ENCODE measurements around the gene LSR.
A peak's percentile ranks its signal among the peaks of the same experiment; 100 is the strongest.
"Not testable (repeated sequence)": the region's sequence is repeated elsewhere in the genome, so short reads cannot be mapped to it uniquely, and the experiment has no call there.

LSR gene

GRCh38 chr19:35229601-35230000, 19.2 kb upstream of the LSR start:
- H3K27ac ChIP-seq (ENCODE audit: low read length), result no peak overlapping the region
- H3K9me3 ChIP-seq (ENCODE audit: control insufficient read depth in 2 of 2, low read length in 2 of 2), result peaks cover 0 to under 1% of the 10 kb centered on the region in 2 donors
- H3K9ac ChIP-seq (ENCODE audit: low read length in 2 of 2), result no peak overlapping the region
- peaks cover 3 to 19% of the 10 kb centered on the region in 2 donors for H3K27me3 ChIP-seq (ENCODE audit: control insufficient read depth in 1 of 2, insufficient read depth in 2 of 2, low read length in 2 of 2)
- no peaks in the 10 kb centered on the region for H3K4me1 ChIP-seq (ENCODE audit: control insufficient read depth, insufficient read depth, low read length)
- H3K4me3 ChIP-seq (ENCODE audit: low read length in 2 of 2), result no peak overlapping the region
- no peaks in the 10 kb centered on the region for H3K36me3 ChIP-seq (ENCODE audit: control insufficient read depth in 2 of 2, insufficient read depth in 2 of 2, low read length in 2 of 2)

- Histone ChIP-seq H3K9ac (ENCODE audit: low read length in 2 of 2) (no peak overlapping the region), H3K36me3 (ENCODE audit: control insufficient read depth in 2 of 2, insufficient read depth in 2 of 2, low read length in 2 of 2) (no peaks in the 10 kb centered on the region)
Measured at GRCh38 chr19:35231956-35232645, 16.7 kb upstream of the LSR start.

DNA sequence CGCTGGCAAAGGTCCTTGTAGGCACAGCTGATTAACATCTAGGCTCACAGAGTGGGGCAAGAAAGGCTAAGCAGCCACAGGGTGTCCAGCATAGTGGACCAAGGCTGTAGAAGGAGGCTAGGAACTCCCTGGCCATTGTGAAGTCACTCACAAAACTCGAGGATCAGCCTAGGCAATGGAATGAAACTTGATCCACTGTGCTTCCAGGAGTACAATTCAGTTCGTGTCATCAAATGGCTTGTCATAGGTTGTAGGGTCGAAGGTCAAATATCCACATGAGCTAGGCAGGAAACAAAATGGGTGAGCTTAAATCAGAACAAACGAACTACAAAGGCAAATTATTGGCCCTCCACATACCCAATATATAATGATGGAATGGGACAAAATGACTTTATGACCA, 15.9 kb upstream of the LSR start:
- Histone ChIP-seq H3K27ac (ENCODE audit: low read length) (no peak overlapping the region), H3K36me3 (ENCODE audit: control insufficient read depth in 2 of 2, insufficient read depth in 2 of 2, low read length in 2 of 2) (no peaks in the 10 kb centered on the region), H3K27me3 (ENCODE audit: control insufficient read depth in 1 of 2, insufficient read depth in 2 of 2, low read length in 2 of 2) (peaks cover 3 to 7% of the 10 kb centered on the region in 2 donors), H3K9ac (ENCODE audit: low read length in 2 of 2) (no peak overlapping the region), H3K4me3 (ENCODE audit: low read length in 2 of 2) (no peak overlapping the region), H3K4me1 (ENCODE audit: control insufficient read depth, insufficient read depth, low read length) (no peaks in the 10 kb centered on the region), H3K9me3 (ENCODE audit: control insufficient read depth in 2 of 2, low read length in 2 of 2) (peaks cover 2% of the 10 kb centered on the region in 2 donors)

More at GRCh38 chr19:35231956-35232645, 16.7 kb upstream of the LSR start:
- no peaks in the 10 kb centered on the region for H3K4me1 ChIP-seq (ENCODE audit: control insufficient read depth, insufficient read depth, low read length)
- H3K27ac ChIP-seq (ENCODE audit: low read length), result no peak overlapping the region
- H3K9me3 ChIP-seq (ENCODE audit: control insufficient read depth in 2 of 2, low read length in 2 of 2), result peaks cover 2% of the 10 kb centered on the region in 2 donors
- no peak overlapping the region for H3K4me3 ChIP-seq (ENCODE audit: low read length in 2 of 2)
- peaks cover 3 to 10% of the 10 kb centered on the region in 2 donors for H3K27me3 ChIP-seq (ENCODE audit: control insufficient read depth in 1 of 2, insufficient read depth in 2 of 2, low read length in 2 of 2)

- H3K27ac ChIP-seq (ENCODE audit: low read length), result no peak overlapping the region
- H3K9ac ChIP-seq (ENCODE audit: low read length in 2 of 2), result no peak overlapping the region
- H3K4me3 ChIP-seq (ENCODE audit: low read length in 2 of 2), result no peak overlapping the region
- H3K27me3 ChIP-seq (ENCODE audit: control insufficient read depth in 1 of 2, insufficient read depth in 2 of 2, low read length in 2 of 2), result peaks cover 3% of the 10 kb centered on the region in 2 donors
- H3K36me3 ChIP-seq (ENCODE audit: control insufficient read depth in 2 of 2, insufficient read depth in 2 of 2, low read length in 2 of 2), result no peaks in the 10 kb centered on the region
- peaks cover 2 to 7% of the 10 kb centered on the region in 2 donors for H3K9me3 ChIP-seq (ENCODE audit: control insufficient read depth in 2 of 2, low read length in 2 of 2)
- H3K4me1 ChIP-seq (ENCODE audit: control insufficient read depth, insufficient read depth, low read length), result no peaks in the 10 kb centered on the region
Measured at GRCh38 chr19:35236638-35237400, 12.0 kb upstream of the LSR start.

DNA sequence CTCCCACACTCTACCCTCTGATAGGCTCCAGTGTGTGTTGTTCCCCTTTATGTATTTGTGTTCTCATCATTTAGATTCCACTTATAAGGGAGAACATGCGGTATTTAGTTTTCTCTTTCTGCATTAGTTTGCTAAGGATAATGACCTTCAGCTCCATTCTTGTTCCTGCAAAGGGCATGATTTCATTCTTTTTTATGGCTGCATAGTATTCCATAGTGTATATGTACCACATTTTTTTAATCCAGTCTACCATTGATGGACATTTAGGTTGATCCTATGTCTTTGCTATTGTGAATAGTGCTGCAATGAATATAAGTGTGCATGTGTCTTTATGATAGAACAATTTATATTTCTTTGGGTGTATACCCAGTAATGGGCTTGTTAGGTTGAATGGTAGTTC, 9.2 kb upstream of the LSR start:
- H3K4me1 ChIP-seq (ENCODE audit: control insufficient read depth, insufficient read depth, low read length); H3K27ac ChIP-seq (ENCODE audit: low read length); H3K9ac ChIP-seq (ENCODE audit: low read length in 2 of 2); H3K4me3 ChIP-seq (ENCODE audit: low read length in 2 of 2); H3K27me3 ChIP-seq (ENCODE audit: control insufficient read depth in 1 of 2, insufficient read depth in 2 of 2, low read length in 2 of 2); H3K36me3 ChIP-seq (ENCODE audit: control insufficient read depth in 2 of 2, insufficient read depth in 2 of 2, low read length in 2 of 2); H3K9me3 ChIP-seq (ENCODE audit: control insufficient read depth in 2 of 2, low read length in 2 of 2): not testable (repeated sequence)

GRCh38 chr19:35240327-35240726, 8.5 kb upstream of the LSR start:
- Histone ChIP-seq H3K9ac (ENCODE audit: low read length in 2 of 2) (no peak overlapping the region), H3K9me3 (ENCODE audit: control insufficient read depth in 2 of 2, low read length in 2 of 2) (peaks cover 2 to 4% of the 10 kb centered on the region in 2 donors), H3K27ac (ENCODE audit: low read length) (no peak overlapping the region), H3K4me1 (ENCODE audit: control insufficient read depth, insufficient read depth, low read length) (no peaks in the 10 kb centered on the region), H3K4me3 (ENCODE audit: low read length in 2 of 2) (no peak overlapping the region), H3K36me3 (ENCODE audit: control insufficient read depth in 2 of 2, insufficient read depth in 2 of 2, low read length in 2 of 2) (no peaks in the 10 kb centered on the region), H3K27me3 (ENCODE audit: control insufficient read depth in 1 of 2, insufficient read depth in 2 of 2, low read length in 2 of 2) (peaks cover 0 to 3% of the 10 kb centered on the region in 2 donors)

DNA sequence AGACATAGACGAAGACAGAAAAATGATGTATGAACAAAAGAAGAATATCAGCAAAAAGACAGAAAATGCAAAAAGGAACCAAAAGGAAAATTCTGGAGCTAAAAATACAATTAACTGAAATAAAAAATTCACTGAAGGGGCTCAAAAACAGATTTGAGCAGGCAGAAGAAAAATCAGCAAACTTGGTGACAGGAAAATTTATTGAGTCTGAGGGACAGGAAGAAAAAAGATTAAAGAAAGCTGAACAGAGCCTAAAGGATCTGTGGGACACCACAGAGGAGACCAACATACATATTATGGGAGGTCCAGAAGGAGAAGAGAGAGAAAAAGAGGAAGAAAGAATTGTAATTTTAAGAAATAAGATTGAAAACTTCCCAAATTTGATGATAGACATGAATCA, 7.4 kb upstream of the LSR start:
- no peak overlapping the region for H3K9ac ChIP-seq (ENCODE audit: low read length in 2 of 2)
- peaks cover 0 to 3% of the 10 kb centered on the region in 2 donors for H3K27me3 ChIP-seq (ENCODE audit: control insufficient read depth in 1 of 2, insufficient read depth in 2 of 2, low read length in 2 of 2)
- H3K27ac ChIP-seq (ENCODE audit: low read length), result no peak overlapping the region
- no peak overlapping the region for H3K4me3 ChIP-seq (ENCODE audit: low read length in 2 of 2)
- H3K9me3 ChIP-seq (ENCODE audit: control insufficient read depth in 2 of 2, low read length in 2 of 2), result peaks cover 2 to 4% of the 10 kb centered on the region in 2 donors
- H3K4me1 ChIP-seq (ENCODE audit: control insufficient read depth, insufficient read depth, low read length), result no peaks in the 10 kb centered on the region
- no peaks in the 10 kb centered on the region for H3K36me3 ChIP-seq (ENCODE audit: control insufficient read depth in 2 of 2, insufficient read depth in 2 of 2, low read length in 2 of 2)

- no peaks in the 10 kb centered on the region for H3K9me3 ChIP-seq (ENCODE audit: control insufficient read depth in 2 of 2, low read length in 2 of 2)
- no peaks in the 10 kb centered on the region for H3K36me3 ChIP-seq (ENCODE audit: control insufficient read depth in 2 of 2, insufficient read depth in 2 of 2, low read length in 2 of 2)
- H3K4me1 ChIP-seq (ENCODE audit: control insufficient read depth, insufficient read depth, low read length), result peaks cover 7% of the 10 kb centered on the region
- no peak overlapping the region for H3K9ac ChIP-seq (ENCODE audit: low read length in 2 of 2)
- no peak overlapping the region for H3K27ac ChIP-seq (ENCODE audit: low read length)
- no peak overlapping the region for H3K4me3 ChIP-seq (ENCODE audit: low read length in 2 of 2)
- H3K27me3 ChIP-seq (ENCODE audit: control insufficient read depth in 1 of 2, insufficient read depth in 2 of 2, low read length in 2 of 2), result peaks cover 17 to 26% of the 10 kb centered on the region in 2 donors
Measured at GRCh38 chr19:35246466-35247092, 2.2 kb upstream of the LSR start.

DNA sequence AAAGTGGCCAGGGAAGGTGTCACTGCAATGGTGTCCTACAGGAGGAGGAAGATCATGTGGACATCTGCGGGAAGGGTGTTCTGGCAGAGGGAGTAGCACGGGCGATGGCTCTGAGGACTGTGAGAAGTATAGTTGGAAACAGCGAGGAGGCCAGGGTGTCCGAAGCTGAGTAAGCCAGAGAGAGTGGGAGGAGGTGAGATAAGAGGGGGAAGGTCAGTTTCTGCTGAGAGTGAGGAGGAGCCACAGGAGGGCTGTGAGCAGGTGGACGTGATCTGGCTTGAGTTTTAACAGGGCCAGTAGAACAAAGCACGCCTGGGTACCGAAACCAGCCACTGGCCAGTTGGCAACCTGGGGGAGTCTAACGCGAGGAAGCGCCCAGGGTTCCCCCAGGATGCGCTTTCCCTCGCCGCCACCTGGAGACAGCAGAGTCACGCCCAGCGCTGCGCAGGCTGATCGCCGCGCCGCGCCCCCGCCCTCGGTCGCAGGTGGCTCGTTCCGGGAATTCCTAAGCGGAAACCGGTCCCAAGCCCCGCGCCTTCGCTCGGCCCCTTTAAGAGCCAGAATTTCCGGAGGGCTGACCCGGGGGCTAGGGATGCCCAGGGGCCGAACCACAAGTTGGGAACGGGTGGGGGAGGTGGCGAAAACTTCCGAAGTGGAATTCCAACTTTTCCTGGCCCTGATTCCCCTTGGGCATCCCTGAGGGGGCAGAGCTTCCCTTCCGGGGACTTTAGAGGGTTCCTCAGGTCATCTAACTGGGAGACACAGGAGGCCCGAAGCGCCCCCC, 1.1 kb upstream of the LSR start:
- peaks cover 7% of the 10 kb centered on the region for H3K4me1 ChIP-seq (ENCODE audit: control insufficient read depth, insufficient read depth, low read length)
- no peak overlapping the region for H3K27ac ChIP-seq (ENCODE audit: low read length)
- no peaks in the 10 kb centered on the region for H3K9me3 ChIP-seq (ENCODE audit: control insufficient read depth in 2 of 2, low read length in 2 of 2)
- no peak overlapping the region for H3K9ac ChIP-seq (ENCODE audit: low read length in 2 of 2)
- peak overlapping the region; percentile 22 to 62 for H3K4me3 ChIP-seq (ENCODE audit: low read length in 2 of 2)
- H3K36me3 ChIP-seq (ENCODE audit: control insufficient read depth in 2 of 2, insufficient read depth in 2 of 2, low read length in 2 of 2), result no peaks in the 10 kb centered on the region
- peaks cover 17 to 26% of the 10 kb centered on the region in 2 donors for H3K27me3 ChIP-seq (ENCODE audit: control insufficient read depth in 1 of 2, insufficient read depth in 2 of 2, low read length in 2 of 2)

DNA sequence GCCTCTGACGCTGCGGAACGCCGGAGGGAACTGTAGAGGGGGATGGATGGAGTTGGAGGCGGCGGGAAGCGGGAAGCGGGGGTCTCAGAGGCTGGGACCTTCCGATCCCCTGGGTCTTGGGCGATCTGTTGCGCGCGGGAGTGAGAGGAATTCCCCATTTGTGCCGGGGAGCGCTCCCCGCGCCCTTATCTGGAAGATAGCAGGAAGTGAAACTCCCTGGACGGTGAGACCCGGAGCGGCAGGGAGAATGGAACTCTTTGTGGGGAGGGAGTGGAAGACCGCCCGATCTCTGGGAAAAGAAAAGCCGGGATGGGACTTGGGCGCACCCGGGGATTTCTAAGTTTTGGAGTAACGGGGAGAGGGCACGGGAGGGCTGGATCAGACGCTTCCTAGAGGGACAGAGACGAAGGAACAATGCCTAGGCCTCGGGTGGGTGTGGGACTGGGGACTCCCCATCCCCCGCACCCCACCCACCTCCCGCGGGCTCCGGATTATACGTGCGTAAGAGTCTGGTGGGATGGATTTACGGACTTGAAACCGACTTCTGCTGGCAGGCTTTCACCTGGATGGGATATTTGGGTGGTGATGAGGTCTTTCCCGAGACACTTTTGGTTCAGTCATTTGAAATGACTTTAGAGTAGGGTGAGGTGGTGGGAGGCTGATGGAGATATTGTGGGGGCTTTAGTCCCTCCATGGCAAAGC, 495 bp downstream of the LSR start:
- Histone ChIP-seq H3K4me1 (ENCODE audit: control insufficient read depth, insufficient read depth, low read length) (peaks cover 7% of the 10 kb centered on the region), H3K36me3 (ENCODE audit: control insufficient read depth in 2 of 2, insufficient read depth in 2 of 2, low read length in 2 of 2) (no peaks in the 10 kb centered on the region), H3K9ac (ENCODE audit: low read length in 2 of 2) (no peak overlapping the region), H3K27ac (ENCODE audit: low read length) (no peak overlapping the region), H3K27me3 (ENCODE audit: control insufficient read depth in 1 of 2, insufficient read depth in 2 of 2, low read length in 2 of 2) (peaks cover 22 to 29% of the 10 kb centered on the region in 2 donors), H3K4me3 (ENCODE audit: low read length in 2 of 2) (peak overlapping the region in 1 of 2 donors; percentile 62), H3K9me3 (ENCODE audit: control insufficient read depth in 2 of 2, low read length in 2 of 2) (no peaks in the 10 kb centered on the region)

Data from stomach smooth muscle (tissue), 2 donors.